ENCODE data around the gene DDX3X. TPM values are rescaled to one million over a fixed set of nuclear protein-coding genes. Genes with fewer than 3 reads are reported as not detected.

Gene DDX3X
- total and polyA plus RNA-seq, 10 of the 15 experiments (the other 5 are each of a cell fraction or from before 2014, with no cell fraction given), result 52.0 to 283 (median 172) TPM

DNA sequence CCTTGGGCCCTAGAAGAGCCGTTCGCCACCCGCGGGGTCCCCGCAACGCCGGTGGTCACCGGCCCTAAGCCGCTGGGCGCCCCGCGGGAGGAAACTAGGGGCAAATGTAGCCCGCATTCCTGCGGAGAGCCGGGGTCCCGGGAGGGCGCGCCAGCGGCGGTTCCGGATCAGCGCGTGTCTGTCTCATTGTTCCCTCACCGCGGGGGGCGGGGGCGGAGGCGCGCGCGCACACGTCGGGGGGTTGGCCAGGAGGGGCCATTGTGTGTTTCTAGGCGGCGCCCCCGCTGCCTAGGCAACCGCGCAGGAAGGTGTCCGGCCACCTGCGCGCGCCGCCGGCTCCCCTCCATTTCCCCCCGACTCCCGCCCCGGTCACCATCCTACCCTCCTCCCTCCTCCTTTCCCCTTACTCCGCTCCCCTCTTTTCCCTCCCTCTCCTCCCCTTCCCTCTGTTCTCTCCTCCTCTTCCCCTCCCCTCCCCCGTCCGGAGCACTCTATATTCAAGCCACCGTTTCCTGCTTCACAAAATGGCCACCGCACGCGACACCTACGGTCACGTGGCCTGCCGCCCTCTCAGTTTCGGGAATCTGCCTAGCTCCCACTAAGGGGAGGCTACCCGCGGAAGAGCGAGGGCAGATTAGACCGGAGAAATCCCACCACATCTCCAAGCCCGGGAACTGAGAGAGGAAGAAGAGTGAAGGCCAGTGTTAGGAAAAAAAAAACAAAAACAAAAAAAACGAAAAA, 789 bp upstream of the DDX3X start (continued):
- TF ChIP-seq, protein P1, sequence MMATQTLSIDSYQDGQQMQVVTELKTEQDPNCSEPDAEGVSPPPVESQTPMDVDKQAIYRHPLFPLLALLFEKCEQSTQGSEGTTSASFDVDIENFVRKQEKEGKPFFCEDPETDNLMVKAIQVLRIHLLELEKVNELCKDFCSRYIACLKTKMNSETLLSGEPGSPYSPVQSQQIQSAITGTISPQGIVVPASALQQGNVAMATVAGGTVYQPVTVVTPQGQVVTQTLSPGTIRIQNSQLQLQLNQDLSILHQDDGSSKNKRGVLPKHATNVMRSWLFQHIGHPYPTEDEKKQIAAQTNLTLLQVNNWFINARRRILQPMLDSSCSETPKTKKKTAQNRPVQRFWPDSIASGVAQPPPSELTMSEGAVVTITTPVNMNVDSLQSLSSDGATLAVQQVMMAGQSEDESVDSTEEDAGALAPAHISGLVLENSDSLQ (IDR thresholded peaks at IDR 0.05), result peak; percentile 81
- 0 out of 2 replicates have a peak, but pooled peaks have one; percentile 4 for TF ChIP-seq TCF3 (IDR thresholded peaks at IDR 0.05; ENCODE audit: borderline replicate concordance, insufficient read depth, low read depth, low read length)
- TF ChIP-seq ASH2L (IDR thresholded peaks at IDR 0.05; ENCODE audit: borderline replicate concordance, low read depth), result no peak
- no peak for TF ChIP-seq CHD4 (IDR thresholded peaks at IDR 0.05)
- TF ChIP-seq IRF4 (IDR thresholded peaks at IDR 0.05; ENCODE audit: low read depth, low read length), result no peak
- TF ChIP-seq, protein P2, sequence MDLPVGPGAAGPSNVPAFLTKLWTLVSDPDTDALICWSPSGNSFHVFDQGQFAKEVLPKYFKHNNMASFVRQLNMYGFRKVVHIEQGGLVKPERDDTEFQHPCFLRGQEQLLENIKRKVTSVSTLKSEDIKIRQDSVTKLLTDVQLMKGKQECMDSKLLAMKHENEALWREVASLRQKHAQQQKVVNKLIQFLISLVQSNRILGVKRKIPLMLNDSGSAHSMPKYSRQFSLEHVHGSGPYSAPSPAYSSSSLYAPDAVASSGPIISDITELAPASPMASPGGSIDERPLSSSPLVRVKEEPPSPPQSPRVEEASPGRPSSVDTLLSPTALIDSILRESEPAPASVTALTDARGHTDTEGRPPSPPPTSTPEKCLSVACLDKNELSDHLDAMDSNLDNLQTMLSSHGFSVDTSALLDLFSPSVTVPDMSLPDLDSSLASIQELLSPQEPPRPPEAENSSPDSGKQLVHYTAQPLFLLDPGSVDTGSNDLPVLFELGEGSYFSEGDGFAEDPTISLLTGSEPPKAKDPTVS (IDR thresholded peaks at IDR 0.05; ENCODE audit: low read depth, low read length), result no peak
- TF ChIP-seq POLR2A (IDR thresholded peaks at IDR 0.05; ENCODE audit: low read depth, low read length), result peak; percentile 25
- TF ChIP-seq ATF7 (IDR thresholded peaks at IDR 0.05; ENCODE audit: low read depth), result peak; percentile 44
- TF ChIP-seq, protein P3, sequence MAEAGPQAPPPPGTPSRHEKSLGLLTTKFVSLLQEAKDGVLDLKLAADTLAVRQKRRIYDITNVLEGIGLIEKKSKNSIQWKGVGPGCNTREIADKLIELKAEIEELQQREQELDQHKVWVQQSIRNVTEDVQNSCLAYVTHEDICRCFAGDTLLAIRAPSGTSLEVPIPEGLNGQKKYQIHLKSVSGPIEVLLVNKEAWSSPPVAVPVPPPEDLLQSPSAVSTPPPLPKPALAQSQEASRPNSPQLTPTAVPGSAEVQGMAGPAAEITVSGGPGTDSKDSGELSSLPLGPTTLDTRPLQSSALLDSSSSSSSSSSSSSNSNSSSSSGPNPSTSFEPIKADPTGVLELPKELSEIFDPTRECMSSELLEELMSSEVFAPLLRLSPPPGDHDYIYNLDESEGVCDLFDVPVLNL (IDR thresholded peaks at IDR 0.05; ENCODE audit: low read depth, low read length), result no peak
- peak; percentile 92 for TF ChIP-seq IKZF1 (conservative IDR thresholded peaks at IDR 0.05)
- peak; percentile 87 to 95 for TF ChIP-seq IKZF2 (IDR thresholded peaks at IDR 0.05)
- TF ChIP-seq, protein P4, sequence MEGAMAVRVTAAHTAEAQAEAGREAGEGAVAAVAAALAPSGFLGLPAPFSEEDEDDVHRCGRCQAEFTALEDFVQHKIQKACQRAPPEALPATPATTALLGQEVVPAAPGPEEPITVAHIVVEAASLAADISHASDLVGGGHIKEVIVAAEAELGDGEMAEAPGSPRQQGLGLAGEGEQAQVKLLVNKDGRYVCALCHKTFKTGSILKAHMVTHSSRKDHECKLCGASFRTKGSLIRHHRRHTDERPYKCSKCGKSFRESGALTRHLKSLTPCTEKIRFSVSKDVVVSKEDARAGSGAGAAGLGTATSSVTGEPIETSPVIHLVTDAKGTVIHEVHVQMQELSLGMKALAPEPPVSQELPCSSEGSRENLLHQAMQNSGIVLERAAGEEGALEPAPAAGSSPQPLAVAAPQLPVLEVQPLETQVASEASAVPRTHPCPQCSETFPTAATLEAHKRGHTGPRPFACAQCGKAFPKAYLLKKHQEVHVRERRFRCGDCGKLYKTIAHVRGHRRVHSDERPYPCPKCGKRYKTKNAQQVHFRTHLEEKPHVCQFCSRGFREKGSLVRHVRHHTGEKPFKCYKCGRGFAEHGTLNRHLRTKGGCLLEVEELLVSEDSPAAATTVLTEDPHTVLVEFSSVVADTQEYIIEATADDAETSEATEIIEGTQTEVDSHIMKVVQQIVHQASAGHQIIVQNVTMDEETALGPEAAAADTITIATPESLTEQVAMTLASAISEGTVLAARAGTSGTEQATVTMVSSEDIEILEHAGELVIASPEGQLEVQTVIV (IDR thresholded peaks at IDR 0.05; ENCODE audit: borderline replicate concordance, partially characterized antibody), result peak; percentile 80
- TF ChIP-seq MTA2 (IDR thresholded peaks at IDR 0.05; ENCODE audit: low read depth), result peak; percentile 59
- TF ChIP-seq, protein P5, sequence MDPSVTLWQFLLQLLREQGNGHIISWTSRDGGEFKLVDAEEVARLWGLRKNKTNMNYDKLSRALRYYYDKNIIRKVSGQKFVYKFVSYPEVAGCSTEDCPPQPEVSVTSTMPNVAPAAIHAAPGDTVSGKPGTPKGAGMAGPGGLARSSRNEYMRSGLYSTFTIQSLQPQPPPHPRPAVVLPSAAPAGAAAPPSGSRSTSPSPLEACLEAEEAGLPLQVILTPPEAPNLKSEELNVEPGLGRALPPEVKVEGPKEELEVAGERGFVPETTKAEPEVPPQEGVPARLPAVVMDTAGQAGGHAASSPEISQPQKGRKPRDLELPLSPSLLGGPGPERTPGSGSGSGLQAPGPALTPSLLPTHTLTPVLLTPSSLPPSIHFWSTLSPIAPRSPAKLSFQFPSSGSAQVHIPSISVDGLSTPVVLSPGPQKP (IDR thresholded peaks at IDR 0.05; ENCODE audit: low read depth, low read length), result peak; percentile 47; the same call in 1 of the 2 replicates
- TF ChIP-seq ZSCAN29 (IDR thresholded peaks at IDR 0.05), result no peak
- TF ChIP-seq HDGF (IDR thresholded peaks at IDR 0.05), result peak; percentile 98
- TF ChIP-seq YBX1 (IDR thresholded peaks at IDR 0.05), result no peak
- TF ChIP-seq RAD21 (IDR thresholded peaks at IDR 0.05; ENCODE audit: insufficient read depth, low read depth, low read length), result no peak
- TF ChIP-seq EZH2 (IDR thresholded peaks at IDR 0.05; ENCODE audit: borderline replicate concordance, control insufficient read depth, low read depth, low read length), result no peak
- TF ChIP-seq NFYB (IDR thresholded peaks at IDR 0.05; ENCODE audit: insufficient read depth, low read depth, low read length), result no peak
- no peak for TF ChIP-seq SREBF1 (IDR thresholded peaks at IDR 0.05; ENCODE audit: low read length)

Measured in GM12878 (cell line).